ENCODE data around the gene MORF4L1. TPM values are rescaled to one million over a fixed set of nuclear protein-coding genes. Genes with fewer than 3 reads are reported as not detected.
"Not testable (repeated sequence)": the region's sequence is repeated elsewhere in the genome, so short reads cannot be mapped to it uniquely, and the experiment has no call there.

MORF4L1 gene
- total and polyA plus RNA-seq, 11 donors: 162 to 549 (median 328) TPM

DNA sequence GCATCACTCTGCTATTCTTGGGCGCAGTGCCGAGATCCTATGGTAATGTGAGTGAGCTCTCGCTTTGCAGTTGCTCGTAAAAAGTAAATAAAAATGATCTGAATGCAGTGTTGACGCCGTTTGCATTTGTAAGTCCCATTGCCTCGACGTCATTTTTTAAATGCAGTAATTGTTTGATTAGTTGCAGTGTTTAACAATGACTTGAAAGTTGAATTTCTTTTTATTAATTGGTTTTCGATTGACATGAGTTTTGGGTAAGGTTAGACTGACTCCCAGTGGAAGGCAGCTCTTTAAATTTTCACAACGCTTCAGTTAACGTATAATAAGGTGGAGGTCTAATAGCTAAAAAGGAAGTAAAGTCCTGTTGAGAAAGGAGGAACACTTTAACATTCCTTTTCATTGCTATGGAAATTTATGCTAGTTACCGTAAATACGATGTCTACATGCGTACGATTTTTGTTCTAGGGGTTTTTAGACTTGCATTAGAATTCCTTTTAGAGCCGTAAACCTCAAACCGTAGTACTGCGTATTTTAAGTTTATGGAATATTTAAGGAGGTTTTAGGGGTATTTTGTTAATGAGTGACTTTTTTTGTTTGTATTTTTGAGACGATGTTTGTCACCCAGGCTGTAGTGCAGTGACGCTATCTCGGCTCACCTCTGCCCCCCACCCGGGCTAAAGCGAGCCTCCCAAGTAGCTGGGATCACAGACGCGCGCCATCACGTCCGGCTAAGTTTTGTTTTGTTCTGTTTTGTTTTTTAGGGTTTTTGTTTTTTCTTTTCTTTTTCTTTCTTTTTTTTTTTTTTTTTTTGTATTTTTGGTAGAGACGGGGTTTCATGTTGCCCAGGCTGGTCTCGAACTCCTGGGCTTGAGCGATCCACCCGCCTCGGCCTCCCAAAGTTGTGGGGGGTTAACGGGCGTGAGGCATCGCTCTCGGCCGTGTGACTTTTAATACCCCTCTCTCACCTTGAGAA is 1.4 kb downstream of the MORF4L1 start:
- peak overlapping the region; percentile 61 to 100 (median 95) for H3K4me3 ChIP-seq
- H3K27ac ChIP-seq: peak overlapping the region; percentile 96 to 100 (median 100)
- ATAC-seq (no peak), DNase-seq (peak in 1 of 5 donors; percentile 41)
- 1 to 3% (median 1%) methylated on average over 38 of the region's 38 CpGs for WGBS, 4 donors
- H3K9me3 ChIP-seq: no peaks in the 10 kb centered on the region
- no peaks in the 10 kb centered on the region for H3K27me3 ChIP-seq
- intact Hi-C loops (cut with DNase I): loop anchor here in 5 of 10 donors (5.0 to 10.0 kb wide), 5 partner anchors 49 to 119 kb away; partner anchors contain the start of gene ADAMTS7 (in 3 of the 5)
- H3K36me3 ChIP-seq: peaks cover 0 to 10% (median 0%) of the 10 kb centered on the region in 9 donors
- TF ChIP-seq, protein P1, sequence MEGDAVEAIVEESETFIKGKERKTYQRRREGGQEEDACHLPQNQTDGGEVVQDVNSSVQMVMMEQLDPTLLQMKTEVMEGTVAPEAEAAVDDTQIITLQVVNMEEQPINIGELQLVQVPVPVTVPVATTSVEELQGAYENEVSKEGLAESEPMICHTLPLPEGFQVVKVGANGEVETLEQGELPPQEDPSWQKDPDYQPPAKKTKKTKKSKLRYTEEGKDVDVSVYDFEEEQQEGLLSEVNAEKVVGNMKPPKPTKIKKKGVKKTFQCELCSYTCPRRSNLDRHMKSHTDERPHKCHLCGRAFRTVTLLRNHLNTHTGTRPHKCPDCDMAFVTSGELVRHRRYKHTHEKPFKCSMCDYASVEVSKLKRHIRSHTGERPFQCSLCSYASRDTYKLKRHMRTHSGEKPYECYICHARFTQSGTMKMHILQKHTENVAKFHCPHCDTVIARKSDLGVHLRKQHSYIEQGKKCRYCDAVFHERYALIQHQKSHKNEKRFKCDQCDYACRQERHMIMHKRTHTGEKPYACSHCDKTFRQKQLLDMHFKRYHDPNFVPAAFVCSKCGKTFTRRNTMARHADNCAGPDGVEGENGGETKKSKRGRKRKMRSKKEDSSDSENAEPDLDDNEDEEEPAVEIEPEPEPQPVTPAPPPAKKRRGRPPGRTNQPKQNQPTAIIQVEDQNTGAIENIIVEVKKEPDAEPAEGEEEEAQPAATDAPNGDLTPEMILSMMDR (IDR thresholded peaks at IDR 0.05): peak in 5 of 12 donors; percentile 0 to 10 (median 5)
- TF ChIP-seq POLR2A (IDR thresholded peaks at IDR 0.05): no peak
- H3K4me1 ChIP-seq: peaks cover 10 to 55% (median 46%) of the 10 kb centered on the region in 12 donors

DNA sequence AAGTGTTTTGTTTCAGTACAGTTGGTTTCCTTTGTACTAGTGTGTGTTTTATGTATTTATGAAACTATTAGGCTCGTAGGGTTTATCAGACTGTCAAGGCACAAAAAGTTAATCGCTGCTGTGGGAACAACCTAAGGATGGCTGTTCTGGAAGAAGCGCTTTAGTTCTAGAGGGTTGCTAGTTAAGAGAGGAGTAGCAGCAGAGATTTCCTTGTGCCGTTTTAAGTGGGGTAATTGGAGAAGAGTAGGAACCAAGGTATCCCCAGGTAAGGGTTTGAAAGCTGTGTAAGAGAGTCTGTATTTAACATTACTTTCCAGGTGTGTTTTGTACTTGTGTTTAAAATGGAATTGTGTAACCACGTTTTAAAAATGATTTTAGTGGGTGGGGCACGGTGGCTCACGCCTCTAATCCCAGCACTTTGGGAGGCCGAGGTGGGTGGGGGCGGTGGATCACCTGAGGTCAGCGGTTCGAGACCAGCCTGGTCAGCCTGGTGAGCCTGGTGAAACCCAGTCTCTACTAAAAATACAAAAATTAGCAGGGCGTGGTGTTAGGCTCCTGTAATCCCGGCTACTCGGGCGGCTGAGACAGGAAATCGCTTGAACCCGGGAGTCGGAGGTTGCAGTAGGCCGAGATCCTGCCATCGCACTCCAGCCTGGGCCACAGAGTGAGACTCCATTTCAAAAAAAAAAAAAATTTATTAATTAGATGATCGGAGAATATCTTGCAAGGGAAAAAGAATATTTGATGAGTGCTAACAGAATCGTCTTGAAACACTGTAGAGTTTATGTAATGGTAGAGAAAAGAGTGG is 2.6 kb downstream of the MORF4L1 start:
- peaks cover 10 to 67% (median 58%) of the 10 kb centered on the region in 12 donors for H3K4me1 ChIP-seq
- no peaks in the 10 kb centered on the region for H3K9me3 ChIP-seq
- TF ChIP-seq POLR2A (IDR thresholded peaks at IDR 0.05): no peak
- TF ChIP-seq, protein P1 (IDR thresholded peaks at IDR 0.05): no peak
- ATAC-seq (no peak), DNase-seq (no peak)
- peak overlapping the region in 3 of 12 donors; percentile 97 to 100 (median 100) for H3K27ac ChIP-seq
- WGBS, 4 donors: 43 to 54% (median 49%) methylated on average over 22 of the region's 22 CpGs
- H3K36me3 ChIP-seq: peaks cover 0 to 19% (median 2%) of the 10 kb centered on the region in 9 donors
- H3K4me3 ChIP-seq: peak overlapping the region in 11 of 12 donors; percentile 0 to 100 (median 97)
- intact Hi-C loops (cut with DNase I): loop anchor here in 3 of 10 donors (10.0 kb wide), 3 partner anchors 51 to 121 kb away; no protein-coding TSS in a partner anchor
- no peaks in the 10 kb centered on the region for H3K27me3 ChIP-seq

DNA sequence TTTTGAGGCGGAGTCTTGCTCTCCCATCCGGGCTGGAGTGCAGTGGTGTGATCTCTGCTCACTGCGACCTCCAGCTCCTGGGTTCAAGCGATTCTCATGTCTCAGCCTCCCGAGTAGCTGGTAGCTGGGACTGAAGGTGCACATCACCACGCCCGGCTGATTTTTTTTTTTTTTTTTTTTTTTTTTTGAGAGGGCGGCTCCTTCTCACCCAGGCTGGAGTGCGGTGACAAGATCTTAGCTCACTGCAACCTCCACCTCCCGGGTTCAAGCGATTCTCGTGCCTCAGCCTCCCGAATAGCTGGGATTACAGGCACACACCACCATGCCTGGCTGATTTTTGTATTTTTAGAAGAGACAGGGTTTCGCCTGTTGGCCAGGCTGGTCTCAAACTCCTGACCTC is 4.3 kb downstream of the MORF4L1 start:
- intact Hi-C loops (cut with DNase I): loop anchor here in 3 of 10 donors (10.0 kb wide), 3 partner anchors 52 to 122 kb away; no protein-coding TSS in a partner anchor
- not testable (repeated sequence) for H3K27me3 ChIP-seq, DNase-seq, H3K9me3 ChIP-seq, ATAC-seq
- Histone ChIP-seq H3K27ac (peak overlapping the region in 1 of 12 donors; percentile 35), H3K4me3 (peak overlapping the region in 3 of 12 donors; percentile 10 to 100 (median 19)), H3K36me3 (peaks cover 0 to 36% (median 18%) of the 10 kb centered on the region in 9 donors), H3K4me1 (peaks cover 10 to 82% (median 72%) of the 10 kb centered on the region in 12 donors)
- 81 to 86% (median 82%) methylated on average over 14 of the region's 14 CpGs for WGBS, 4 donors

DNA sequence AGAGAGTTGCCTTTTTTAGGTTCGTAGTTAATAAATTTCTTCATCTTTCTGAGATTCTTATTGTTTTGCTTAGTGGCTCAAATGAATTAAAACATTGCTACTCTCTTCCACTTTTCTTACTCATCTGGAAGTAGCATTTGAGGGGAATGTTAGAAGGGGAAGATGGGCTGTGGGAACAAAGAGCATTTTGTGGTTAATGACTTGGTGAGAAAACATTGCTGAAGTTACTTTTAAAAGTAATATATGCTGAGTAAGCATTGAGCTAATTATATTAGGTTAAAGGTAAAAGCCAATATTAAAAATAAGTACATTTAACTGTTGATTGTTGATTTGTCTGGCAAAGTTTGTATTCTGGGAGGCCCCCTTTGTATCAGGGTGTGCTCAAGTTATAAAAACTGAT is 5.7 kb downstream of the MORF4L1 start:
- H3K4me3 ChIP-seq: peak overlapping the region in 2 of 12 donors; percentile 10 to 26
- ATAC-seq: no peak

More for the DNA sequence above, 5.7 kb downstream of the MORF4L1 start:
- no peaks in the 10 kb centered on the region for H3K27me3 ChIP-seq
- peaks cover 10 to 89% (median 77%) of the 10 kb centered on the region in 12 donors for H3K4me1 ChIP-seq
- H3K9me3 ChIP-seq: no peaks in the 10 kb centered on the region
- 39 to 55% (median 46%) methylated on average over 1 of the region's 1 CpG for WGBS, 4 donors
- DNase-seq: no peak
- H3K27ac ChIP-seq: no peak overlapping the region
- peaks cover 0 to 50% (median 32%) of the 10 kb centered on the region in 9 donors for H3K36me3 ChIP-seq
- no peak for TF ChIP-seq POLR2A (IDR thresholded peaks at IDR 0.05)
- TF ChIP-seq, protein P1 (IDR thresholded peaks at IDR 0.05): no peak
- intact Hi-C loops (cut with DNase I): loop anchor here in 3 of 10 donors (10.0 kb wide), 3 partner anchors 54 to 124 kb away; no protein-coding TSS in a partner anchor

All from heart left ventricle (tissue), 16 donors.